Mesenchymal stem cell (in vitro differentiated cells and primary cell): ENCODE results near the gene CAMTA1.

Source experiments
- DNase-seq: peaks from one replicate; pipeline ENCODE4 v3.0.0-alpha.2; 2013
- H2AFZ ChIP-seq: one replicate; pipeline ENCODE4 v1.6.1; 2013; ENCODE audit warnings: low read depth, mild to moderate bottlenecking, control low read depth, inconsistent platforms, low read length, moderate library complexity
- H2AK5ac ChIP-seq: 2 replicates; pipeline ENCODE4 v1.6.1; 2013; ENCODE audit warnings: low read length, moderate library complexity, mild to moderate bottlenecking, inconsistent platforms; ENCODE audit not compliant: severe bottlenecking
- H2BK120ac ChIP-seq: one replicate; pipeline ENCODE4 v1.6.1; 2013; ENCODE audit warnings: low read depth, mild to moderate bottlenecking, inconsistent platforms, low read length, moderate library complexity
- H2BK12ac ChIP-seq, 2 experiments: one replicate each; pipeline ENCODE4 v1.6.1; 2013; ENCODE audit warnings: inconsistent platforms in 2 of 2, low read length in 2 of 2, mild to moderate bottlenecking in 2 of 2, moderate library complexity in 2 of 2, control low read depth in 1 of 2
- H2BK15ac ChIP-seq: one replicate; pipeline ENCODE4 v1.6.1; 2013; ENCODE audit warnings: mild to moderate bottlenecking, low read depth, inconsistent platforms; ENCODE audit not compliant: poor library complexity, severe bottlenecking
- H2BK5ac ChIP-seq: 2 replicates; pipeline ENCODE4 v1.6.1; 2013; ENCODE audit warnings: low read depth, mild to moderate bottlenecking, low read length, control low read depth, inconsistent platforms; ENCODE audit not compliant: poor library complexity, severe bottlenecking
- H3K14ac ChIP-seq, 2 experiments: one replicate each; pipeline ENCODE4 v1.6.1; 2013; ENCODE audit warnings: inconsistent platforms in 2 of 2, low read length in 2 of 2, control low read depth in 1 of 2, mild to moderate bottlenecking in 1 of 2, moderate library complexity in 1 of 2
- H3K18ac ChIP-seq, 2 experiments: one replicate each; pipeline ENCODE4 v1.6.1; 2013; ENCODE audit warnings: inconsistent platforms in 2 of 2, low read length in 2 of 2, control low read depth in 1 of 2, low read depth in 1 of 2, mild to moderate bottlenecking in 1 of 2
- H3K23ac ChIP-seq, 2 experiments: one replicate each; pipeline ENCODE4 v1.6.1; 2013; ENCODE audit warnings: inconsistent platforms in 2 of 2, low read length in 2 of 2, mild to moderate bottlenecking in 2 of 2, moderate library complexity in 2 of 2, control low read depth in 1 of 2
- H3K27ac ChIP-seq: 2 replicates; pipeline ENCODE4 v1.5.1; 2013; ENCODE audit warnings: mild to moderate bottlenecking, moderate library complexity, low read length, control low read depth, inconsistent platforms; ENCODE audit not compliant: poor library complexity, severe bottlenecking
- H3K27me3 ChIP-seq, 2 experiments: 2 replicates each; pipeline versions ENCODE4 v1.6.1 to v1.7.0; 2013; ENCODE audit warnings: low read length in 2 of 2, mild to moderate bottlenecking in 2 of 2, moderate library complexity in 2 of 2, control low read depth in 1 of 2, inconsistent platforms in 1 of 2; ENCODE audit not compliant: control insufficient read depth in 1 of 2, insufficient read depth in 1 of 2
- H3K36me3 ChIP-seq, 2 experiments: 2 replicates each; pipeline versions ENCODE4 v1.6.1 to v1.7.0; 2013; ENCODE audit warnings: low read length in 2 of 2, control low read depth in 1 of 2, inconsistent platforms in 1 of 2, low read depth in 1 of 2, mild to moderate bottlenecking in 1 of 2; ENCODE audit not compliant: insufficient read depth in 2 of 2, control insufficient read depth in 1 of 2
- H3K4ac ChIP-seq, 2 experiments: one replicate each; pipeline ENCODE4 v1.6.1; 2013; ENCODE audit warnings: inconsistent platforms in 2 of 2, low read length in 2 of 2, mild to moderate bottlenecking in 2 of 2, moderate library complexity in 2 of 2, control low read depth in 1 of 2, low read depth in 1 of 2
- H3K4me1 ChIP-seq: 2 replicates; pipeline ENCODE4 v1.6.1; 2013; ENCODE audit warnings: low read depth, low read length, control low read depth; ENCODE audit not compliant: control insufficient read depth, insufficient read depth
- H3K4me2 ChIP-seq: 2 replicates; pipeline ENCODE4 v1.6.1; 2013; ENCODE audit warnings: low read length, mild to moderate bottlenecking, inconsistent platforms; ENCODE audit not compliant: poor library complexity, severe bottlenecking
- H3K4me3 ChIP-seq, 2 experiments: 2 replicates each; pipeline versions ENCODE4 v1.5.1 to v1.7.0; 2013; ENCODE audit warnings: low read length in 2 of 2, mild to moderate bottlenecking in 2 of 2, control low read depth in 1 of 2, low read depth in 1 of 2; ENCODE audit not compliant: insufficient read depth in 1 of 2
- H3K79me1 ChIP-seq: replicated peaks from 2 replicates; pipeline ENCODE4 v1.6.1; 2013; ENCODE audit warnings: mild to moderate bottlenecking, control low read depth, low read length, inconsistent platforms; ENCODE audit not compliant: poor library complexity, severe bottlenecking
- H3K9ac ChIP-seq: 2 replicates; pipeline ENCODE4 v1.7.0; 2013; ENCODE audit warnings: mild to moderate bottlenecking, low read length, moderate library complexity
- H3K9me3 ChIP-seq: 2 replicates; pipeline ENCODE4 v1.7.0; 2013; ENCODE audit warnings: mild to moderate bottlenecking, low read length; ENCODE audit not compliant: control insufficient read depth
- H4K8ac ChIP-seq: one replicate; pipeline ENCODE4 v1.6.1; 2013; ENCODE audit warnings: inconsistent platforms, mild to moderate bottlenecking, low read length, moderate library complexity
- H4K91ac ChIP-seq: one replicate; pipeline ENCODE4 v1.6.1; 2013; ENCODE audit warnings: mild to moderate bottlenecking, low read length, inconsistent platforms
- WGBS: methylation state at CpG from one replicate; pipeline ENCODE4 v1.1.7; 2013; ENCODE audit warnings: mixed read lengths; 5-methylcytosine and 5-hydroxymethylcytosine counted together

The CAMTA1 gene

GRCh38 chr1:6907676-6908434, 122.6 kb downstream of the CAMTA1 start:
- WGBS, result 91% methylated on average over 21 of the region's 21 CpGs
- no peak overlapping the region for H2BK12ac ChIP-seq
- no peaks in the 10 kb centered on the region for H3K9me3 ChIP-seq
- no peak overlapping the region for H3K9ac ChIP-seq
- H4K91ac ChIP-seq, result peak overlapping the region; percentile 25
- H2BK5ac ChIP-seq, result no peak overlapping the region
- peak overlapping the region in 1 of 2 experiments; percentile 48 for H3K14ac ChIP-seq
- H2AK5ac ChIP-seq, result no peak overlapping the region
- no peak overlapping the region for H3K27ac ChIP-seq
- H2BK120ac ChIP-seq, result no peak overlapping the region
- H3K79me1 ChIP-seq, result no peaks in the 10 kb centered on the region
- H3K27me3 ChIP-seq, result peaks cover 0 to 13% of the 10 kb centered on the region in 2 experiments
- H3K23ac ChIP-seq, result no peak overlapping the region
- H3K36me3 ChIP-seq, result no peaks in the 10 kb centered on the region
- H3K4me3 ChIP-seq, result no peak overlapping the region
- H2AFZ ChIP-seq, result no peak overlapping the region
- no peak for DNase-seq
- H2BK15ac ChIP-seq, result peak overlapping the region; percentile 44
- no peak overlapping the region for H3K4me2 ChIP-seq
- no peak overlapping the region for H3K18ac ChIP-seq
- peak overlapping the region in 1 of 2 experiments; percentile 36 for H3K4ac ChIP-seq
- no peak overlapping the region for H4K8ac ChIP-seq
- peaks cover 22% of the 10 kb centered on the region for H3K4me1 ChIP-seq

- no peaks in the 10 kb centered on the region for H3K36me3 ChIP-seq
- no peak overlapping the region for H2BK5ac ChIP-seq
- no peak overlapping the region for H4K8ac ChIP-seq
- 98% methylated on average over 5 of the region's 5 CpGs for WGBS
- H3K27me3 ChIP-seq, result peaks cover 0 to 15% of the 10 kb centered on the region in 2 experiments
- H3K79me1 ChIP-seq, result no peaks in the 10 kb centered on the region
- H3K9ac ChIP-seq, result no peak overlapping the region
- DNase-seq, result no peak
- no peak overlapping the region for H3K14ac ChIP-seq
- H4K91ac ChIP-seq, result no peak overlapping the region
- H3K4me3 ChIP-seq, result no peak overlapping the region
- H3K4me2 ChIP-seq, result no peak overlapping the region
- no peak overlapping the region for H2AK5ac ChIP-seq
- no peak overlapping the region for H3K4ac ChIP-seq
- H2BK12ac ChIP-seq, result no peak overlapping the region
- peaks cover 26% of the 10 kb centered on the region for H3K4me1 ChIP-seq
- H3K18ac ChIP-seq, result no peak overlapping the region
- no peak overlapping the region for H2BK15ac ChIP-seq
- no peak overlapping the region for H2BK120ac ChIP-seq
- H3K27ac ChIP-seq, result no peak overlapping the region
- H2AFZ ChIP-seq, result no peak overlapping the region
- H3K9me3 ChIP-seq, result peaks cover 5% of the 10 kb centered on the region
- no peak overlapping the region for H3K23ac ChIP-seq
Measured at GRCh38 chr1:6909401-6909800, 124.1 kb downstream of the CAMTA1 start.

- Histone ChIP-seq H3K18ac (no peak overlapping the region), H3K27ac (no peak overlapping the region), H3K36me3 (no peaks in the 10 kb centered on the region), H3K79me1 (peaks cover 2% of the 10 kb centered on the region), H3K23ac (no peak overlapping the region), H2BK12ac (no peak overlapping the region), H3K4me1 (peaks cover 26% of the 10 kb centered on the region), H3K4me2 (no peak overlapping the region), H3K9ac (no peak overlapping the region), H2BK15ac (no peak overlapping the region), H4K8ac (no peak overlapping the region), H3K14ac (no peak overlapping the region), H4K91ac (no peak overlapping the region), H2BK5ac (no peak overlapping the region), H2AK5ac (no peak overlapping the region), H2AFZ (no peak overlapping the region), H3K4ac (no peak overlapping the region), H3K27me3 (peaks cover 0 to 15% of the 10 kb centered on the region in 2 experiments), H2BK120ac (no peak overlapping the region), H3K9me3 (peaks cover 5% of the 10 kb centered on the region), H3K4me3 (no peak overlapping the region)
- WGBS, result 83% methylated on average over 1 of the region's 1 CpG
- DNase-seq, result no peak
Measured at GRCh38 chr1:6909857-6910256, 124.6 kb downstream of the CAMTA1 start.

- Histone ChIP-seq H3K36me3 (peaks cover 0 to 2% of the 10 kb centered on the region in 2 experiments), H2AFZ (no peak overlapping the region), H3K4me2 (no peak overlapping the region), H4K8ac (no peak overlapping the region), H2BK12ac (no peak overlapping the region), H3K9me3 (peaks cover 5% of the 10 kb centered on the region), H4K91ac (no peak overlapping the region), H3K4me1 (peaks cover 24% of the 10 kb centered on the region), H3K23ac (no peak overlapping the region), H3K9ac (no peak overlapping the region), H2AK5ac (peak overlapping the region; percentile 14), H3K4me3 (no peak overlapping the region), H3K18ac (peak overlapping the region in 1 of 2 experiments; percentile 11), H3K4ac (no peak overlapping the region), H2BK5ac (no peak overlapping the region), H2BK120ac (no peak overlapping the region), H3K27me3 (peaks cover 0 to 20% of the 10 kb centered on the region in 2 experiments), H3K79me1 (peaks cover 5% of the 10 kb centered on the region), H3K14ac (no peak overlapping the region), H2BK15ac (no peak overlapping the region), H3K27ac (peak overlapping the region; percentile 58)
- DNase-seq, result no peak
- 84% methylated on average over 13 of the region's 14 CpGs for WGBS
Measured at GRCh38 chr1:6911021-6911941, 126.0 kb downstream of the CAMTA1 start.
